Lung (tissue), 12 donors: ENCODE data around the gene TPD52L2. TPM values are rescaled to one million over a fixed set of nuclear protein-coding genes. Genes with fewer than 3 reads are reported as not detected.
A peak's percentile ranks its signal among the peaks of the same experiment; 100 is the strongest.

Experiments used
- ATAC-seq: fragments of 200-7000 bp; cut with Tn5 transposase; one replicate; pipeline ENCODE4 v1.9.1; 2020; ENCODE audit warnings: moderate number of reproducible peaks; ENCODE audit not compliant: insufficient read depth, low FRiP score
- DNase-seq, 3 donors: peaks; one replicate each; pipeline ENCODE4 v3.0.0-alpha.2; 2013 to 2017
- H3K27ac ChIP-seq, 2 donors: one replicate each; pipeline ENCODE4 v1.5.1; 2013; ENCODE audit warnings: mild to moderate bottlenecking in 2 of 2, moderate library complexity in 2 of 2, control low read depth in 1 of 2, inconsistent platforms in 1 of 2, low read depth in 1 of 2, low read length in 1 of 2
- H3K27me3 ChIP-seq, 3 donors: one replicate each; pipeline ENCODE4 v1.5.1; 2013; ENCODE audit warnings: low read length in 2 of 3; ENCODE audit not compliant: control insufficient read depth in 3 of 3, insufficient read depth in 3 of 3
- H3K36me3 ChIP-seq, 4 donors: one replicate each; pipeline ENCODE4 v1.5.1; 2013; ENCODE audit warnings: low read length in 4 of 4, mild to moderate bottlenecking in 1 of 4, moderate library complexity in 1 of 4; ENCODE audit not compliant: control insufficient read depth in 4 of 4, insufficient read depth in 4 of 4
- H3K4me1 ChIP-seq, 5 donors: one replicate each; pipeline ENCODE4 v1.5.1; 2013; ENCODE audit warnings: low read length in 5 of 5, mild to moderate bottlenecking in 2 of 5, moderate library complexity in 1 of 5; ENCODE audit not compliant: control insufficient read depth in 5 of 5, insufficient read depth in 5 of 5
- H3K4me3 ChIP-seq: one replicate; pipeline ENCODE4 v1.5.1; 2013; ENCODE audit warnings: mild to moderate bottlenecking, control low read depth, moderate library complexity
- H3K9ac ChIP-seq, 2 donors: one replicate each; pipeline ENCODE4 v1.5.1; 2013; ENCODE audit warnings: low read length in 2 of 2, control low read depth in 1 of 2; ENCODE audit not compliant: insufficient read depth in 1 of 2
- H3K9me3 ChIP-seq, 4 donors: one replicate each; pipeline ENCODE4 v1.5.1; 2013; ENCODE audit warnings: low read length in 3 of 4, mild to moderate bottlenecking in 1 of 4, moderate library complexity in 1 of 4; ENCODE audit not compliant: control insufficient read depth in 4 of 4, insufficient read depth in 3 of 4
- WGBS, 2 donors: extraction: QIAGEN DNeasy Blood & Tissue Kit; methylation state at CpG; one replicate each; pipeline ENCODE4 v1.1.7; 2013; 5-methylcytosine and 5-hydroxymethylcytosine counted together
- polyA plus RNA-seq, 2 donors: library from polyadenylated mRNA; stranded (reverse); fragments of 200-250 nt; gene quantifications; one replicate each; pipeline ENCODE4 v1.2.1, GENCODE V29; 2013
- total RNA-seq, 2 donors: library from RNA; depleted of rRNA in 1 of 2; stranded (reverse); fragments of >200 nt in 1 of 2; gene quantifications; one replicate each; pipeline ENCODE4 v1.2.1, GENCODE V29; 2014 to 2021
- TF ChIP-seq, protein P1 (sequence below): IDR thresholded peaks from 2 replicates; pipeline ENCODE4 v1.5.1; 2012; ENCODE audit warnings: mild to moderate bottlenecking; ENCODE audit errors: control extremely low read depth, extremely low read depth
- donor health status: control.
- donor health status: control.
- donor health status: Bipolar disorder and iron deficiency.
- donor health status: healthy.
- donor health status: DM: yes; HTN: yes; CAD: no.

The TPD52L2 gene
- total and polyA plus RNA-seq, 4 donors = 66.2 to 130 (median 79.3) TPM

DNA sequence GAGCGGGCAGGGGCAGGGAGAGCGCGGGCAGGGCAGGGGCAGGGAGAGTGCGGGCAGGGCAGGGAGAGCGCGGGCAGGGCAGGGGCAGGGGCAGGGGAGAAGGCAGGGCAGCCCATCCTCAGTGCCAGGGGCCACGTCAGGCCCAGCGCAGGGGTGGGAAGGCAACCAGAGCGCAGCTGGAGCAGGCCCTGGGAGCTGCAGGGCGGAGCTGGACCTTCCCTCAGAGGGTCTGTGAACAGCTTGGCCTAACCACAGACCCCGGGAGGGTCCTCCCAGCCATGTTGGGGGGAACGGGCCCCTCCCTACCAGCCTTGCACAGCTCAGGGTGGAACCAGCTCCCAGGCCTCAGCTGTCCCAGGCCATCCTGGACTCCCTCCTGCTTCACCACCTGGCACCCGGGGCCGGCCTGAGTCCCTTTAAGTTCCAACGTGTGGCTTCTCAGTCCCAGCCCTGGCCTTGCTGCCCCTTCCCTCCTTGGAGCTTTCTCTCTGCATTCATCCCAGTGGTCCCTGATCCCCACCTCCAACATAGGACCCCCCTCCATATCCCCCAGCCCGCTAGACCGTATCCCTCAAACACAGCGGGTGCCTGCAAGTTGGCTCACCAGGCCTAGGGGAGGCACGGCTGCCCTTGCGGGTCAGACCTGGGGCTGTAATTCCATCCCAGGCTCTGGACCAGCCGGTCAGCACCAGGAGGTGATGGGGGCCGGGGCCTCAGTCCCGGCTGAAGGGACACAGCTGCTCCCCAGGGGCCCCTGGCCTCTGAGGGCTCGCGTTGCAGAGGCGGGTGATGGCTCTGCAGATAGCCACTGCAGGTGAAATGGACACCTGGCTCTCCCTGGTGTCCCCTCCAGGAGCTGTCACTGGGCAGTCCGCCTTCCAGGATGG, 28.4 kb upstream of the TPD52L2 start:
- TF ChIP-seq, protein P1, sequence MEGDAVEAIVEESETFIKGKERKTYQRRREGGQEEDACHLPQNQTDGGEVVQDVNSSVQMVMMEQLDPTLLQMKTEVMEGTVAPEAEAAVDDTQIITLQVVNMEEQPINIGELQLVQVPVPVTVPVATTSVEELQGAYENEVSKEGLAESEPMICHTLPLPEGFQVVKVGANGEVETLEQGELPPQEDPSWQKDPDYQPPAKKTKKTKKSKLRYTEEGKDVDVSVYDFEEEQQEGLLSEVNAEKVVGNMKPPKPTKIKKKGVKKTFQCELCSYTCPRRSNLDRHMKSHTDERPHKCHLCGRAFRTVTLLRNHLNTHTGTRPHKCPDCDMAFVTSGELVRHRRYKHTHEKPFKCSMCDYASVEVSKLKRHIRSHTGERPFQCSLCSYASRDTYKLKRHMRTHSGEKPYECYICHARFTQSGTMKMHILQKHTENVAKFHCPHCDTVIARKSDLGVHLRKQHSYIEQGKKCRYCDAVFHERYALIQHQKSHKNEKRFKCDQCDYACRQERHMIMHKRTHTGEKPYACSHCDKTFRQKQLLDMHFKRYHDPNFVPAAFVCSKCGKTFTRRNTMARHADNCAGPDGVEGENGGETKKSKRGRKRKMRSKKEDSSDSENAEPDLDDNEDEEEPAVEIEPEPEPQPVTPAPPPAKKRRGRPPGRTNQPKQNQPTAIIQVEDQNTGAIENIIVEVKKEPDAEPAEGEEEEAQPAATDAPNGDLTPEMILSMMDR = no peak
- Histone ChIP-seq H3K4me1 (peaks cover 0 to 21% (median 19%) of the 10 kb centered on the region in 5 donors), H3K9ac (no peak overlapping the region), H3K9me3 (no peaks in the 10 kb centered on the region), H3K4me3 (no peak overlapping the region), H3K27me3 (peaks cover 0 to 3% (median 0%) of the 10 kb centered on the region in 3 donors), H3K27ac (peak overlapping the region in 1 of 2 donors; percentile 12), H3K36me3 (no peaks in the 10 kb centered on the region)
- ATAC-seq (no peak), DNase-seq (no peak)
- 87 to 88% methylated on average over 20 to 27 of the region's 27 CpGs for WGBS, 2 donors

DNA sequence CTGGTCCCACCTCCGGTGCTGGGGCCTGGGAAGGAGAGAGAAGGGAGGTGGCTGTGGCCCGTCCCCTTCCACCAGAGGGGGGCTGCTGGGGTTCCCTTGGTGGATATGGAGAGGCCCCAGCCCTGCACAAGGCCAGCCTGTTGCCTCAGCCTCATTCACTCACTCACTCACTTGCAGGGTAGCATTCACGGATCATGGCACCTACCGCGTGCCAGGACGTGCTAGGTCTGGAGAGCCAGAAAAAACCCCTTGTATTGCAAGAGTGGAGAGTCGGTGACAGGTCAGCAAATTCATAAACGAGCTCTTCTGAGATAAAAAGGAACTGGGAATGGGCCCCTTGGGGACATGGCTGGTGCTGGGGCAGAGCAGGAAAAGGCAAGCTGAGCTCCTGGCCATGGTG, 27.6 kb upstream of the TPD52L2 start:
- Histone ChIP-seq H3K27ac (no peak overlapping the region), H3K27me3 (peaks cover 0 to 2% (median 0%) of the 10 kb centered on the region in 3 donors), H3K36me3 (no peaks in the 10 kb centered on the region), H3K4me1 (peaks cover 0 to 21% (median 18%) of the 10 kb centered on the region in 5 donors), H3K9me3 (no peaks in the 10 kb centered on the region), H3K9ac (no peak overlapping the region), H3K4me3 (no peak overlapping the region)
- no peak for ATAC-seq
- TF ChIP-seq, protein P1 = no peak
- WGBS, 2 donors = 45 to 47% methylated on average over 8 of the region's 8 CpGs
- no peak for DNase-seq

DNA sequence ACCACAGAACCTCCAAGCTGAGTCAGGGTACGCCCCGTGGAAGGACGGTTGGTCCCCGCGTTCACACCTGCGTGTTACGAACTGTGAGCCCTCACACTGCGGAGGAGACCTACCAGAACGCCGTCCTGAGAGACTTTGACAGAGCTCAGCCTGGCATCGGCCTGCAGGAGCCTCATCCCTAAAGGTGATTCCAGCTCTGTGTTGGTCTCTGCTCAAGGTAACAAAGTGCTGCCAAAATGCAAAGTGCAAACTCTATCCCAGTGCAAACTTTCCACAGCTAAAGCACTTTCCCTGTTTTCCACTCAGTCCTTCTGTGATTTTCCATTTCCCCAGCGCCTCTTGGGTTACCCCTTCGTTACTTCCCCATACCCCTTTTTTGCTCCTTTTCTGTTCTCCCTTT, 25.4 kb upstream of the TPD52L2 start:
- no peaks in the 10 kb centered on the region for H3K36me3 ChIP-seq
- TF ChIP-seq, protein P1 = no peak
- H3K4me1 ChIP-seq = peaks cover 0 to 18% (median 8%) of the 10 kb centered on the region in 5 donors
- whole genome bisulfite sequencing, 2 donors = 92% methylated on average over 13 of the region's 13 CpGs
- H3K9me3 ChIP-seq = no peaks in the 10 kb centered on the region
- no peak overlapping the region for H3K4me3 ChIP-seq
- ATAC-seq (no peak), DNase-seq (no peak)
- H3K27ac ChIP-seq = no peak overlapping the region
- H3K9ac ChIP-seq = no peak overlapping the region
- no peaks in the 10 kb centered on the region for H3K27me3 ChIP-seq
